ENCODE data around the gene ABHD12B. TPM values are rescaled to one million over a fixed set of nuclear protein-coding genes. Genes with fewer than 3 reads are reported as not detected.
A peak's percentile ranks its signal among the peaks of the same experiment; 100 is the strongest.

Gene ABHD12B
- total and polyA plus RNA-seq, 2 of the 13 experiments (the other 11 are each of a cell fraction or from before 2014, with no cell fraction given) = not detected

DNA sequence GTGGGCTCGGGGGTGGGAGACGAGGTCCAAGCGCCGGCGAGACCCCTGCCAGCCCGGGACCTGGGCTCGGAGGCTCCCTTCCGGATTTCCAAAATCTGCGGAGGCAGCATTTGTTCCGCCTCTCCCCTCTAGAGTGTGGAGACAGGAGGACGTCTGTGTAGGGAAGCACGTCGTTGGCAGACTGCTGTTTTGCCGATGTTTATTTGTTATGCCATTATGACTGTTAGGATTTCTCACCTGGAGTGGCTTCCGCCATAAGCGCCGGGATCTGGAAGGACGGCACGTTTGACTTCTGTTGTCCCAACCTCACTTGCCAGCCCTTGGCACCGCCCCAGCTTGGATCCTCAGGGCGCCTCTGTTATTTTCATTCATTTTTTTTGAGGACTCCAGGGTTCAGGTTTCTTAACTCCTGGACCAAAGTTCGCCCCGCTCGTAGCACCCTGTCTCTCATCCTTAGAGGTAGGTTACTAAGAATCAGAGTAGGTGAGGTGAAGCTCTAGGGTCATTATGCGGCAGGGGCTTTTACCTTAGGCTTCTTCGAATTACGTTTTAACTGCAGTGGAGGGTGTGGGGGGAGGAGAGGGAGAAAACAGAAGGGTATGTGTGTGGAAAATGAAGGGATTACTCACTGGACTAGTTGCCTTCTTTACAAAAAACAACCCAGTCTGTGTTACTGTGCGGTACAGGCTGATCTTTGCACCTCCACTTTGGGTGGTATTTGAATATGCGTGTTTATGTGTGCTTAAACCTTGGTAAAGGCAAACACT is 73.0 kb downstream of the ABHD12B start (continued):
- TF ChIP-seq, protein P1, sequence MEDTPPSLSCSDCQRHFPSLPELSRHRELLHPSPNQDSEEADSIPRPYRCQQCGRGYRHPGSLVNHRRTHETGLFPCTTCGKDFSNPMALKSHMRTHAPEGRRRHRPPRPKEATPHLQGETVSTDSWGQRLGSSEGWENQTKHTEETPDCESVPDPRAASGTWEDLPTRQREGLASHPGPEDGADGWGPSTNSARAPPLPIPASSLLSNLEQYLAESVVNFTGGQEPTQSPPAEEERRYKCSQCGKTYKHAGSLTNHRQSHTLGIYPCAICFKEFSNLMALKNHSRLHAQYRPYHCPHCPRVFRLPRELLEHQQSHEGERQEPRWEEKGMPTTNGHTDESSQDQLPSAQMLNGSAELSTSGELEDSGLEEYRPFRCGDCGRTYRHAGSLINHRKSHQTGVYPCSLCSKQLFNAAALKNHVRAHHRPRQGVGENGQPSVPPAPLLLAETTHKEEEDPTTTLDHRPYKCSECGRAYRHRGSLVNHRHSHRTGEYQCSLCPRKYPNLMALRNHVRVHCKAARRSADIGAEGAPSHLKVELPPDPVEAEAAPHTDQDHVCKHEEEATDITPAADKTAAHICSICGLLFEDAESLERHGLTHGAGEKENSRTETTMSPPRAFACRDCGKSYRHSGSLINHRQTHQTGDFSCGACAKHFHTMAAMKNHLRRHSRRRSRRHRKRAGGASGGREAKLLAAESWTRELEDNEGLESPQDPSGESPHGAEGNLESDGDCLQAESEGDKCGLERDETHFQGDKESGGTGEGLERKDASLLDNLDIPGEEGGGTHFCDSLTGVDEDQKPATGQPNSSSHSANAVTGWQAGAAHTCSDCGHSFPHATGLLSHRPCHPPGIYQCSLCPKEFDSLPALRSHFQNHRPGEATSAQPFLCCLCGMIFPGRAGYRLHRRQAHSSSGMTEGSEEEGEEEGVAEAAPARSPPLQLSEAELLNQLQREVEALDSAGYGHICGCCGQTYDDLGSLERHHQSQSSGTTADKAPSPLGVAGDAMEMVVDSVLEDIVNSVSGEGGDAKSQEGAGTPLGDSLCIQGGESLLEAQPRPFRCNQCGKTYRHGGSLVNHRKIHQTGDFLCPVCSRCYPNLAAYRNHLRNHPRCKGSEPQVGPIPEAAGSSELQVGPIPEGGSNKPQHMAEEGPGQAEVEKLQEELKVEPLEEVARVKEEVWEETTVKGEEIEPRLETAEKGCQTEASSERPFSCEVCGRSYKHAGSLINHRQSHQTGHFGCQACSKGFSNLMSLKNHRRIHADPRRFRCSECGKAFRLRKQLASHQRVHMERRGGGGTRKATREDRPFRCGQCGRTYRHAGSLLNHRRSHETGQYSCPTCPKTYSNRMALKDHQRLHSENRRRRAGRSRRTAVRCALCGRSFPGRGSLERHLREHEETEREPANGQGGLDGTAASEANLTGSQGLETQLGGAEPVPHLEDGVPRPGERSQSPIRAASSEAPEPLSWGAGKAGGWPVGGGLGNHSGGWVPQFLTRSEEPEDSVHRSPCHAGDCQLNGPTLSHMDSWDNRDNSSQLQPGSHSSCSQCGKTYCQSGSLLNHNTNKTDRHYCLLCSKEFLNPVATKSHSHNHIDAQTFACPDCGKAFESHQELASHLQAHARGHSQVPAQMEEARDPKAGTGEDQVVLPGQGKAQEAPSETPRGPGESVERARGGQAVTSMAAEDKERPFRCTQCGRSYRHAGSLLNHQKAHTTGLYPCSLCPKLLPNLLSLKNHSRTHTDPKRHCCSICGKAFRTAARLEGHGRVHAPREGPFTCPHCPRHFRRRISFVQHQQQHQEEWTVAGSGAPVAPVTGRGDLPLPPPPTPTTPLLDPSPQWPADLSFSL (CRISPR knock-in tag; IDR thresholded peaks at IDR 0.05) = 0 out of 2 replicates have a peak, but pooled peaks have one; percentile 28
- peak; percentile 83 for TF ChIP-seq FOXO1 (CRISPR knock-in tag; IDR thresholded peaks at IDR 0.05)
- TF ChIP-seq, protein P2, sequence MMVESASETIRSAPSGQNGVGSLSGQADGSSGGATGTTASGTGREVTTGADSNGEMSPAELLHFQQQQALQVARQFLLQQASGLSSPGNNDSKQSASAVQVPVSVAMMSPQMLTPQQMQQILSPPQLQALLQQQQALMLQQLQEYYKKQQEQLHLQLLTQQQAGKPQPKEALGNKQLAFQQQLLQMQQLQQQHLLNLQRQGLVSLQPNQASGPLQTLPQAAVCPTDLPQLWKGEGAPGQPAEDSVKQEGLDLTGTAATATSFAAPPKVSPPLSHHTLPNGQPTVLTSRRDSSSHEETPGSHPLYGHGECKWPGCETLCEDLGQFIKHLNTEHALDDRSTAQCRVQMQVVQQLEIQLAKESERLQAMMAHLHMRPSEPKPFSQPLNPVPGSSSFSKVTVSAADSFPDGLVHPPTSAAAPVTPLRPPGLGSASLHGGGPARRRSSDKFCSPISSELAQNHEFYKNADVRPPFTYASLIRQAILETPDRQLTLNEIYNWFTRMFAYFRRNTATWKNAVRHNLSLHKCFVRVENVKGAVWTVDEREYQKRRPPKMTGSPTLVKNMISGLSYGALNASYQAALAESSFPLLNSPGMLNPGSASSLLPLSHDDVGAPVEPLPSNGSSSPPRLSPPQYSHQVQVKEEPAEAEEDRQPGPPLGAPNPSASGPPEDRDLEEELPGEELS (CRISPR knock-in tag; IDR thresholded peaks at IDR 0.05) = peak; percentile 11; the same call in 1 of the 2 replicates
- peak; percentile 19 for TF ChIP-seq CCAR2 (optimal IDR thresholded peaks at IDR 0.05; ENCODE audit: low read depth, low read length)
- TF ChIP-seq MAFK (conservative IDR thresholded peaks at IDR 0.05 in 1 of 2, IDR thresholded peaks at IDR 0.05 in 1 of 2; ENCODE audit: low read length in 2 of 2) = peak; percentile 28 to 57; a peak in 3 of 4 replicates
- peak; percentile 25; the same call in 1 of the 2 replicates for TF ChIP-seq SIN3A (IDR thresholded peaks at IDR 0.05; ENCODE audit: borderline replicate concordance, low read depth, low read length)
- TF ChIP-seq SOX5 (CRISPR knock-in tag; IDR thresholded peaks at IDR 0.05; ENCODE audit: borderline replicate concordance) = peak; percentile 3; the same call in 1 of the 2 replicates
- TF ChIP-seq KDM6A (CRISPR knock-in tag; IDR thresholded peaks at IDR 0.05; ENCODE audit: low read depth) = peak; percentile 80; the same call in 1 of the 2 replicates
- TF ChIP-seq, protein P3, sequence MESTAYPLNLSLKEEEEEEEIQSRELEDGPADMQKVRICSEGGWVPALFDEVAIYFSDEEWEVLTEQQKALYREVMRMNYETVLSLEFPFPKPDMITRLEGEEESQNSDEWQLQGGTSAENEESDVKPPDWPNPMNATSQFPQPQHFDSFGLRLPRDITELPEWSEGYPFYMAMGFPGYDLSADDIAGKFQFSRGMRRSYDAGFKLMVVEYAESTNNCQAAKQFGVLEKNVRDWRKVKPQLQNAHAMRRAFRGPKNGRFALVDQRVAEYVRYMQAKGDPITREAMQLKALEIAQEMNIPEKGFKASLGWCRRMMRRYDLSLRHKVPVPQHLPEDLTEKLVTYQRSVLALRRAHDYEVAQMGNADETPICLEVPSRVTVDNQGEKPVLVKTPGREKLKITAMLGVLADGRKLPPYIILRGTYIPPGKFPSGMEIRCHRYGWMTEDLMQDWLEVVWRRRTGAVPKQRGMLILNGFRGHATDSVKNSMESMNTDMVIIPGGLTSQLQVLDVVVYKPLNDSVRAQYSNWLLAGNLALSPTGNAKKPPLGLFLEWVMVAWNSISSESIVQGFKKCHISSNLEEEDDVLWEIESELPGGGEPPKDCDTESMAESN (CRISPR knock-in tag; conservative IDR thresholded peaks at IDR 0.05) = peak; percentile 18; the same call in 1 of the 2 replicates
- 0 out of 2 replicates have a peak, but pooled peaks have one; percentile 17 for TF ChIP-seq CBFB (CRISPR knock-in tag; IDR thresholded peaks at IDR 0.05)
- TF ChIP-seq, protein P4, sequence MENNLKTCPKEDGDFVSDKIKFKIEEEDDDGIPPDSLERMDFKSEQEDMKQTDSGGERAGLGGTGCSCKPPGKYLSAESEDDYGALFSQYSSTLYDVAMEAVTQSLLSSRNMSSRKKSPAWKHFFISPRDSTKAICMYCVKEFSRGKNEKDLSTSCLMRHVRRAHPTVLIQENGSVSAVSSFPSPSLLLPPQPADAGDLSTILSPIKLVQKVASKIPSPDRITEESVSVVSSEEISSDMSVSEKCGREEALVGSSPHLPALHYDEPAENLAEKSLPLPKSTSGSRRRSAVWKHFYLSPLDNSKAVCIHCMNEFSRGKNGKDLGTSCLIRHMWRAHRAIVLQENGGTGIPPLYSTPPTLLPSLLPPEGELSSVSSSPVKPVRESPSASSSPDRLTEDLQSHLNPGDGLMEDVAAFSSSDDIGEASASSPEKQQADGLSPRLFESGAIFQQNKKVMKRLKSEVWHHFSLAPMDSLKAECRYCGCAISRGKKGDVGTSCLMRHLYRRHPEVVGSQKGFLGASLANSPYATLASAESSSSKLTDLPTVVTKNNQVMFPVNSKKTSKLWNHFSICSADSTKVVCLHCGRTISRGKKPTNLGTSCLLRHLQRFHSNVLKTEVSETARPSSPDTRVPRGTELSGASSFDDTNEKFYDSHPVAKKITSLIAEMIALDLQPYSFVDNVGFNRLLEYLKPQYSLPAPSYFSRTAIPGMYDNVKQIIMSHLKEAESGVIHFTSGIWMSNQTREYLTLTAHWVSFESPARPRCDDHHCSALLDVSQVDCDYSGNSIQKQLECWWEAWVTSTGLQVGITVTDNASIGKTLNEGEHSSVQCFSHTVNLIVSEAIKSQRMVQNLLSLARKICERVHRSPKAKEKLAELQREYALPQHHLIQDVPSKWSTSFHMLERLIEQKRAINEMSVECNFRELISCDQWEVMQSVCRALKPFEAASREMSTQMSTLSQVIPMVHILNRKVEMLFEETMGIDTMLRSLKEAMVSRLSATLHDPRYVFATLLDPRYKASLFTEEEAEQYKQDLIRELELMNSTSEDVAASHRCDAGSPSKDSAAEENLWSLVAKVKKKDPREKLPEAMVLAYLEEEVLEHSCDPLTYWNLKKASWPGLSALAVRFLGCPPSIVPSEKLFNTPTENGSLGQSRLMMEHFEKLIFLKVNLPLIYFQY (CRISPR knock-in tag; IDR thresholded peaks at IDR 0.05; ENCODE audit: borderline replicate concordance) = no peak
- TF ChIP-seq TBL1XR1 (IDR thresholded peaks at IDR 0.05; ENCODE audit: borderline replicate concordance, low read length, partially characterized antibody) = peak; percentile 2
- TF ChIP-seq RFX1 (IDR thresholded peaks at IDR 0.05) = no peak
- TF ChIP-seq POLR2G (IDR thresholded peaks at IDR 0.05; ENCODE audit: low read depth, low read length) = peak; percentile 76
